KBM-7 (cell line): Measurements from ENCODE around the gene ARL15.
"Not testable (repeated sequence)": the region's sequence is repeated elsewhere in the genome, so short reads cannot be mapped to it uniquely, and the experiment has no call there.

Source experiments
- DNase-seq: peaks from one replicate; pipeline ENCODE4 v3.0.0-alpha.2; 2015
- in situ Hi-C: fragments of 300-500 bp; cut with MboI; formaldehyde crosslinking; loops from 2 replicates; pipeline ENCODE4 v1.14.3; 2020; ENCODE audit warnings: low sequenced_read_pairs, low pct_unique_long_range_greater_than_20kb, mixed read lengths

The ARL15 gene

DNA sequence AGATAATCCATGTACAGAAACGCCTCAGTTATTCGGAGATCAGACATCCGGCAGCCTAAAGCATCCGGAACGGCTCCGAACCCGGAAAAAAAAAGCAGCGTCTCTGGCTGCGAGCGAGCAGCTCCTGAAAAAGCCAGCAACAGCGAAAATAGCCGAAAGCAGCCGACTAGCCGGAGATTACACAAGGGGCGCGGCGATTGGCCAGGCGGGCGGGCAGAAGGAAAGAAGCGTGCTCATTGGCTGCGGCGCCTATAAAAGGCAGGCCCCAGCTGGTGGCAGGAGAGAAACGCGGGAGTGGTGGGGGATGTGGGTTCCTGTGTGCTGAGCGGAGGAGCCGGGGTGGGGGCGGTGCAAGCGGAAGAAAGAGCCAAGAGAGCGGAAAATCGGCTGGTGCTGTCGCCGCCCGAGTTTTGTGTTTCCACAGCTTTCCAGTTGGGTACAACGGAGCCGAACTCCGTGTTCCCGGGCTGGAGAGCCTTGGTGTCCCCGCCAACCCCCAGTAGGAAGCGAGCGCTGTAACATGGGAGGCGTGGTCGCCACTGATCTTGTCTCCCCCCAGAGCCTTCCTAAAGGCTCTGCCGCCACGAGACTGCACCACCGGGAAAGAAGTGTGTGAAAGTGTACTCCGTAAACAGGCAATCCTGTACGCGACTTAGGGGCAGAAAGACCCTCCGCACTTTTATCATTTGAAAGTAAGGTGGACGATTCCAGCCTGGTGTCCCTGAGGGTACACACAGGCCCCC, at the start of gene ARL15:
ARL15 (minus strand) TSS at position 141 of the 743 bp plus-strand sequence.
- peak; percentile 98 for DNase-seq
- in situ Hi-C loops, result no loop called here

DNA sequence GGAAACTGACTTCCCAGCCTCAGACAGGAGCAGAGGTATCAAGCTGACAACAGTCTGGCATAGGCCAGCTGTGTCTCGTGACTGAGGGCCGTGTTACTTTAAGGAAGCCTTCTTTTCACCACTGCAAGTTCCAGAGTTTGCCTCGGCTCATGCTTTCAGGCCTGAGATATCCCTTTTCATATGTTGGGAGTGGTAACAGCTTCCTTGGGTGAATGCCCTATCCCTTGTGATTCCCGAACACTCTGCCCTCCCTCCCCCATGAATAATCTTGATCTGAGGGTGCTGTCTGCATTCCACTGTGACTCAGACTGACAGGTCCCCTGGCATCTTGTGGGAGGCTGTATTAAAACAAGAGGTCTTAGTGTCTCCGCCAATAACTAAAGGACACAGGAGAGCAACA, 49.7 kb upstream of the ARL15 start:
- no peak for DNase-seq
- in situ Hi-C loops, result no loop called here

GRCh38 chr5:54357408-54358058, 47.2 kb upstream of the ARL15 start:
- DNase-seq, result peak; percentile 31
- in situ Hi-C loops, result no loop called here

DNA sequence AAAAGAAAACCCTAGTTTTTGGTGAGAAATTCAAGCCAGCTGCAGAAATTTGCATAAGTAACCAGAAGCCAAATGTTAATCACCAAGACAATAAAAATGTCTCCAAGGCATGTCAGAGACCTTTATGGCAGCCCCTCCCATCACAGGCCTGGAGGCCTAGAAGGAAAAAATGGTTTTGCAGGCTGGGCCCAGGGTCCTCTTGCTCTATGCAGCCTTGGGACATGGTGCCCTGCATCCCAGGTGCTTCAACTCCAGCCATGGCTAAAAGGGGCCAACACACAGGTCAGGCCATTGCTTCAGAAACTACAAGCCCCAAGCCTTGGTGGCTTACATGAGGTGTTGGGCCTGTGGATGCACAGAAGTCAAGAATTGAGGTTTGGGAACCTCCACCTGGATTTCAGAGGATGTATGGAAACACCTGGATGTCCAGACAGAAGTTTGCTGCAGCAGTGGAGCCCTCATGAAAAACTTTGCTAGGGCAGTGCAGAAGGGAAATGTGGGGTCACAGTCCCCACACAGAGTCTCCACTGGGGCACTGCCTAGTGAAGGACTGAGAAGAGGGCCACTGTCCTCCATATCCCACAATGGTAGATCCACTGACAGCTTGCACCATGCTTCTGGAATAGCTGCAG, 43.7 kb upstream of the ARL15 start:
- DNase-seq, in situ Hi-C loops: not testable (repeated sequence)

GRCh38 chr5:54352580-54352979, 42.2 kb upstream of the ARL15 start:
- in situ Hi-C loops, DNase-seq: not testable (repeated sequence)

DNA sequence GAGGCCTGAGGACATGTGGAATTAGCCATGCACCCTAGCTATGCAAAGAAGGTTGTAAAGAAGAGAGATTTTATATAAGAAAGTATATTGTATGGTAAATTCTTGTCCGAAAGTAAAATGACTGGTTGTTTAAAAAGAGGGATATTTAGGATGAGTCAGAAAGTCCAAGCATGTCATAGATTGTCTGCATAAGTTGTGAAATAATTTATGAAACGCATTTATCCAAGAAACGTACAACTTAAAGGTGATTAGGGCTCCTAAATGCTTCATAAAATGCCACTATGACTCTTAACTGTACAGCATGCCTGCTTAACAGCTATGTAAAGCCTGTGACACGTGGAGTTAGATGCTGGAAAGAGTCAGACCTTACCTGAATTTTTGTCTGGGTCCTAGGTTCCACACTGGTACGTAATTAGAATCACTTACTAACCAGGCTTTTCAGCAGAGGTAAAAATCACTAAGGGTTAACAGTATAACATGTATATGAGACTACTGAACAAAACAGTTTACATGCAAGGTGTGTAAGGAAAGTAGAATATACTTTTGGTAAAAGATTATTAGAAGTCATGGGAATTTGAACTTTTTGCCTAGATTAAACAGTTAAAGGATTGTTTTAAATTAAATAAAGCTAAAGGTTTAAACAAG, 37.0 kb upstream of the ARL15 start:
- DNase-seq, result peak; percentile 15
- in situ Hi-C loops, result no loop called here

GRCh38 chr5:54344653-54345052, 34.3 kb upstream of the ARL15 start:
- no peak for DNase-seq
- in situ Hi-C loops, result no loop called here

GRCh38 chr5:54341971-54342370, 31.6 kb upstream of the ARL15 start:
- no peak for DNase-seq
- in situ Hi-C loops, result no loop called here

- no peak for DNase-seq
- in situ Hi-C loops, result no loop called here
Measured at GRCh38 chr5:54337523-54337922, 27.1 kb upstream of the ARL15 start.

GRCh38 chr5:54332720-54333119, 22.3 kb upstream of the ARL15 start:
- DNase-seq, result no peak
- in situ Hi-C loops, result no loop called here

GRCh38 chr5:54329731-54330709, 19.6 kb upstream of the ARL15 start:
- in situ Hi-C loops, result no loop called here
- DNase-seq, result no peak

DNA sequence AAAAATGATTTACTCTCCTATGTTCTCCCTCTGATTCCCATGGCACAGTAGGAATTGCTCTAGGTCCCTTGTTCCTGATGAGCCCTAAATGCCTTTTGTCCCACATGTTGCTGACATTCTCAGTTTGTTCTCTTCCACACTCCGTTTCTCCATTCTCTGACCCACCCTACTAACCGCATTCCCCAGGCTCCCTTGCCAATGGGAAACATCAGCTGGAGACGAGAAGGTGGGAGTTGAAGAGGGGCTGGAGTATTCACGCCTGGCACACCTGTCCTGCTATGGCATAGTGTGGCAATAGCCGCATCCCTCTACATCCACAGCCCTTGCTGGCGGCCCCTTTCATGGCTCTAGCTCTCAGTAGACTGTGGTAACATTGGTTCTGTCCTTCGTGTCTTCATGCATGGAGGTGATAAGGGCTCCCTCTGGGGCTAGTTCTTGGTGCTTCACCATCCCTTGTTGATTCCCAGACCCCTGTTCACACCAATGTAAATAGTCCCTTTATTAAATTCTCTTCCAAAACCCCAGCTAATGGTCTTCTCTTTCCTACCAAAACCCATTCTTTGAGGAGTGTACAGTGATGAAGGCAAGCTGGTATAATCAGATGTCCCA, 16.4 kb upstream of the ARL15 start:
- in situ Hi-C loops, result no loop called here
- DNase-seq, result no peak

DNA sequence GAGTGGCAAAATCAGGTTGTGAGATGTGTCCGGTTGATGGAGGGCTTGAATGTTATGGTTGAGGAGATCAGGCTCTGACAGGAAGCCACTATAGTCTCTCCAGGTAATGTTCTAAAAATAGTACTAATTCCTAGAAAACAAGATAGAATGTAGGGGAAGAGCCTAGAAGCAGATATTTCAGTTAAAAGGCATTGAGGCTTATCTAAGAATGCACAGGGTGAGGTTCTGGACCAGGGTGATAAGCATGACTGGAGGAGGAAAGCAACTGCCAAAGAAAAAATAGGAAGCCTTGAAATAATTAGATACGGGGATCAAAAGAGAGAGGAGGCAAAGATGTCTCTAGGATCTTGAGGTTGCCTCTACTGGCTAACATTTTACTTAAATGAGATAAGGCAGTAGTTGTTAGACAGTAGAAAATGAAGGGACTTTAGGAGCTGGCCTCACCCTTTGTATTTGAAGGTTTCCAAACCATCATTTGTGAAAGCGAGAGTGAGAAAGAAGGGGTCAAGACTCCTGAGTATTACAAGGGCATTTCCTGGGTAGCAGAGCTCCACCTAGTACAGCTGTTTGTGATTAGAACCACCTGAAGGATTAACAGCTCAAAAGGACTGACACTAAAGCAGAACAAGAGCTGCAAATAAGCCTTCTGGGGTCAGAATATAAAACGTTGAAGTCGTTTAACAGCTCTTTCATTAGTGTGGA, 15.4 kb upstream of the ARL15 start:
- DNase-seq, result peak; percentile 90
- in situ Hi-C loops, result no loop called here

GRCh38 chr5:54325272-54325609, 14.9 kb upstream of the ARL15 start:
- DNase-seq, result no peak
- in situ Hi-C loops, result no loop called here

DNA sequence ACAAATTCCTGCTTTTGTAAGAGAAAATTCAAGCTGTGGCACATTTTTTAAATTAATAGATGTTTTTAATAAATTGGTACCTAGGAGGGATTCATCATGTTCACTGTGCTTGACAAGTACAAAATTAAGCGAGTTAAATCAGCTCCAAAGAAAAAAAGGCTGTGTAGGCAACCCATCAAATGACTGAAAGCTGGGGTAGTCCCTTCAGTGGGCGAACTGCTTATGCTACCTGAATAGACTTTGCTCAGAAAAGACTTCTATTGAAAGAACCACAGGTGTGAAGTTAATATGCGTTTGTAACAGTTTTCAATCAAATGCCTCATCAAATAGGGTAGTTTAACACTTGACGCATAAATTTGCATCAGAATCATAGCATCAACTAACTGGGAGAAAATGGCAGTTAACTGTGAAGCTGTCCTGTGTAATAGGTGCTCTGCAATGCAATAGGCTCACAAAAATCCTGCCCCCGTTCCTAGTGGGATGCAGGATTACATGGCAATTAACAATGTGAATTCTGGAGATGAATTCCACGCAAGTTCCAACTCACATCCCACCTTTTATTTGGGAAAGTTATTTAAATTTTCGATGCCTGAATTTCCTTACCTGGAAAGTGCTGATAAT, 14.4 kb upstream of the ARL15 start:
- no peak for DNase-seq
- in situ Hi-C loops, result no loop called here

GRCh38 chr5:54323495-54323894, 13.1 kb upstream of the ARL15 start:
- no peak for DNase-seq
- in situ Hi-C loops, result no loop called here

DNA sequence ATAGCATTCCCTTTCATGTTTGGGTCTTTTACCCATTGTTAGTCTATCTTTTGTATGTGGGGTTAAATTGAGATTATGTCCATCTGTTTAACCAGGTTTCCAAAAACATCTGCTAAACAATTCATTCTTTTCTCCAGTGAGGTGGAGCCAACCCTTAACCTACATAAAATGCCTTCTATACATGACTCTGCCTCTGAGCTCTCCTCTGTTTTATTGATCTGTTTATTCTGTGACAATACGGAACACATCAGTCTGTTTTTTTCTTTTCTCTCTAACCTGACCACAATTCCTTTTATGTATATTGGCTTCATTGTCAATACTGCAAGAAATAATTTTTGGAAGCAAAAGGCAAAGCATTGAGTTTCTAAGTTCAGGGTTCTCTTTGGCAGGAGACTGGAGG, 9.9 kb upstream of the ARL15 start:
- no peak for DNase-seq
- in situ Hi-C loops, result no loop called here
